Naive thymus-derived CD8-positive, alpha-beta T cell (primary cell): ENCODE results near the gene UROS. TPM values are rescaled to one million over a fixed set of nuclear protein-coding genes. Genes with fewer than 3 reads are reported as not detected.

Experiments
- ATAC-seq, 2 donors: fragments of 150-1000 bp; cut with Tn5 transposase in 1 of 2; sonication (Bioruptor Pico), chemical (Tn5 transposase) in 1 of 2; 1 replicate in 1 of 2; 2 replicates in 1 of 2; pipeline ENCODE4 v1.10.0; 2021; ENCODE audit warnings: mild to moderate bottlenecking in 2 of 2, moderate library complexity in 2 of 2
- POLR2A ChIA-PET: fragments of 350-600 bp; sonication (Branson Sonifier 250); formaldehyde crosslinking; loops from one replicate; lab custom pipeline; 2021; ENCODE audit warnings: antibody characterized with exemption; lab: Charles Lee
- DNase-seq, 10 donors: peaks; one replicate each; pipeline versions ENCODE4 v3.0.0 to v3.0.0-alpha.2; 2020 to 2022
- H3K27ac Mint-ChIP-seq, 10 donors: one replicate each; pipeline ENCODE4 v1.8.0; 2020 to 2022; ENCODE audit warnings: mild to moderate bottlenecking in 10 of 10, mixed read lengths in 10 of 10, moderate library complexity in 4 of 10, inconsistent platforms in 1 of 10
- H3K27me3 Mint-ChIP-seq, 5 donors: one replicate each; pipeline ENCODE4 v1.8.0; 2021 to 2022; ENCODE audit warnings: mixed read lengths in 5 of 5
- H3K36me3 Mint-ChIP-seq, 3 donors: one replicate each; pipeline ENCODE4 v1.8.0; 2020 to 2022; ENCODE audit warnings: mixed read lengths in 3 of 3, mild to moderate bottlenecking in 2 of 3, inconsistent platforms in 1 of 3
- H3K4me1 Mint-ChIP-seq, 4 donors: one replicate each; pipeline ENCODE4 v1.8.0; 2021 to 2022; ENCODE audit warnings: mixed read lengths in 4 of 4
- H3K4me3 Mint-ChIP-seq, 10 donors: one replicate each; pipeline ENCODE4 v1.8.0; 2020 to 2022; ENCODE audit warnings: mild to moderate bottlenecking in 10 of 10, mixed read lengths in 10 of 10, moderate library complexity in 6 of 10, inconsistent platforms in 1 of 10
- H3K9me3 Mint-ChIP-seq, 9 donors: one replicate each; pipeline ENCODE4 v1.8.0; 2020 to 2022; ENCODE audit warnings: mixed read lengths in 9 of 9, mild to moderate bottlenecking in 3 of 9, inconsistent platforms in 1 of 9, moderate library complexity in 1 of 9
- polyA plus RNA-seq, 3 donors: library from polyadenylated mRNA; unstranded; fragments of 300-500 nt; fragmentation: Illumina TruSeq; gene quantifications; one replicate each; pipeline ENCODE4 v1.2.3, GENCODE V29; 2021
- total RNA-seq, 8 experiments: library from RNA in 2 of 8; stranded (reverse) in 2 of 8; gene quantifications; one replicate each; pipeline ENCODE4 v1.2.3 and lab custom pipeline; 2021 to 2026

Gene UROS
- total and polyA plus RNA-seq, 5 experiments from 2014 or later = 37.8 to 71.8 (median 62.2) TPM

- ATAC-seq = no peak
- POLR2A ChIA-PET = interaction anchor here (1.0 kb wide), 1 partner anchor 25 kb away, joined by 3 read pairs; the partner anchor contains the start of genes BCCIP and UROS
- peaks cover 0 to 64% (median 5%) of the 10 kb centered on the region in 3 donors for H3K36me3 Mint-ChIP-seq
- no peak for DNase-seq
- H3K4me1 Mint-ChIP-seq = no peaks in the 10 kb centered on the region
- no peak overlapping the region for H3K4me3 Mint-ChIP-seq
- H3K27ac Mint-ChIP-seq = peak overlapping the region in 3 of 10 donors; percentile 13 to 51 (median 33)
- H3K27me3 Mint-ChIP-seq = no peaks in the 10 kb centered on the region
- no peaks in the 10 kb centered on the region for H3K9me3 Mint-ChIP-seq
Measured at GRCh38 chr10:125797994-125798662, 24.9 kb downstream of the UROS start.

- no peak overlapping the region for H3K4me3 Mint-ChIP-seq
- ATAC-seq = no peak
- POLR2A ChIA-PET = interaction anchor here (1.0 kb wide), 1 partner anchor 26 kb away, joined by 3 read pairs; the partner anchor contains the start of genes BCCIP and UROS
- no peak for DNase-seq
- peaks cover 0 to 68% (median 6%) of the 10 kb centered on the region in 3 donors for H3K36me3 Mint-ChIP-seq
- peaks cover 0 to 1% (median 0%) of the 10 kb centered on the region in 4 donors for H3K4me1 Mint-ChIP-seq
- no peaks in the 10 kb centered on the region for H3K27me3 Mint-ChIP-seq
- no peaks in the 10 kb centered on the region for H3K9me3 Mint-ChIP-seq
- no peak overlapping the region for H3K27ac Mint-ChIP-seq
Measured at GRCh38 chr10:125797424-125797823, 25.6 kb downstream of the UROS start.

- ATAC-seq (no peak), DNase-seq (no peak)
- no peaks in the 10 kb centered on the region for H3K9me3 Mint-ChIP-seq
- POLR2A ChIA-PET = no interaction called here
- H3K27ac Mint-ChIP-seq = peak overlapping the region in 5 of 10 donors; percentile 23 to 77 (median 45)
- peaks cover 0 to 4% (median 0%) of the 10 kb centered on the region in 4 donors for H3K4me1 Mint-ChIP-seq
- no peak overlapping the region for H3K4me3 Mint-ChIP-seq
- peaks cover 0 to 67% (median 6%) of the 10 kb centered on the region in 3 donors for H3K36me3 Mint-ChIP-seq
- no peaks in the 10 kb centered on the region for H3K27me3 Mint-ChIP-seq
Measured at GRCh38 chr10:125795637-125796190, 27.3 kb downstream of the UROS start.

- Mint-ChIP-seq H3K27ac (no peak overlapping the region), H3K4me3 (no peak overlapping the region), H3K4me1 (peaks cover 0 to 4% (median 0%) of the 10 kb centered on the region in 4 donors), H3K9me3 (no peaks in the 10 kb centered on the region), H3K36me3 (peaks cover 0 to 65% (median 4%) of the 10 kb centered on the region in 3 donors), H3K27me3 (no peaks in the 10 kb centered on the region)
- DNase-seq (no peak), ATAC-seq (no peak)
- POLR2A ChIA-PET = interaction anchor here (0.6 kb wide), 1 partner anchor 71 kb away, joined by 3 read pairs; no protein-coding TSS in a partner anchor
Measured at GRCh38 chr10:125795128-125795527, 27.9 kb downstream of the UROS start.

- Mint-ChIP-seq H3K4me1 (peaks cover 10 to 21% (median 14%) of the 10 kb centered on the region in 4 donors), H3K9me3 (no peaks in the 10 kb centered on the region), H3K27ac (peak overlapping the region in 5 of 10 donors; percentile 22 to 60 (median 52)), H3K36me3 (peaks cover 0 to 50% (median 4%) of the 10 kb centered on the region in 3 donors), H3K27me3 (no peaks in the 10 kb centered on the region), H3K4me3 (no peak overlapping the region)
- no peak for ATAC-seq
- DNase-seq = no peak
- POLR2A ChIA-PET = no interaction called here
Measured at GRCh38 chr10:125792342-125793300, 30.4 kb downstream of the UROS start.

GRCh38 chr10:125788156-125789034, 34.7 kb downstream of the UROS start:
- no peaks in the 10 kb centered on the region for H3K27me3 Mint-ChIP-seq
- DNase-seq (no peak), ATAC-seq (peak; percentile 25 to 65)
- H3K4me1 Mint-ChIP-seq = peaks cover 16 to 31% (median 24%) of the 10 kb centered on the region in 4 donors
- peak overlapping the region in 5 of 10 donors; percentile 24 to 56 (median 42) for H3K4me3 Mint-ChIP-seq
- peaks cover 4 to 19% (median 10%) of the 10 kb centered on the region in 3 donors for H3K36me3 Mint-ChIP-seq
- H3K9me3 Mint-ChIP-seq = no peaks in the 10 kb centered on the region
- peak overlapping the region; percentile 40 to 96 (median 83) for H3K27ac Mint-ChIP-seq
- POLR2A ChIA-PET = interaction anchor here (1.9 kb wide), 1 partner anchor 35 kb away, joined by 5 read pairs; the partner anchor contains the start of genes BCCIP and UROS

GRCh38 chr10:125785791-125786190, 37.3 kb downstream of the UROS start:
- ATAC-seq (no peak), DNase-seq (no peak)
- Mint-ChIP-seq H3K4me1 (peaks cover 19 to 31% (median 22%) of the 10 kb centered on the region in 4 donors), H3K27ac (peak overlapping the region in 1 of 10 donors; percentile 59), H3K36me3 (peaks cover 0 to 7% (median 4%) of the 10 kb centered on the region in 3 donors), H3K4me3 (no peak overlapping the region), H3K27me3 (no peaks in the 10 kb centered on the region), H3K9me3 (no peaks in the 10 kb centered on the region)
- POLR2A ChIA-PET = interaction anchor here (0.6 kb wide), 1 partner anchor 36 kb away, joined by 5 read pairs; no protein-coding TSS in a partner anchor

GRCh38 chr10:125783957-125784356, 39.1 kb downstream of the UROS start:
- Mint-ChIP-seq H3K9me3 (no peaks in the 10 kb centered on the region), H3K4me3 (no peak overlapping the region), H3K27me3 (peaks cover 0 to 4% (median 0%) of the 10 kb centered on the region in 5 donors), H3K27ac (no peak overlapping the region), H3K4me1 (peaks cover 17 to 24% (median 22%) of the 10 kb centered on the region in 4 donors), H3K36me3 (peaks cover 0 to 7% (median 4%) of the 10 kb centered on the region in 3 donors)
- DNase-seq (no peak), ATAC-seq (no peak)
- POLR2A ChIA-PET = no interaction called here

GRCh38 chr10:125783408-125783807, 39.6 kb downstream of the UROS start:
- Mint-ChIP-seq H3K27ac (no peak overlapping the region), H3K9me3 (no peaks in the 10 kb centered on the region), H3K36me3 (peaks cover 0 to 7% (median 4%) of the 10 kb centered on the region in 3 donors), H3K4me1 (peaks cover 13 to 19% (median 17%) of the 10 kb centered on the region in 4 donors), H3K27me3 (peaks cover 0 to 5% (median 0%) of the 10 kb centered on the region in 5 donors), H3K4me3 (no peak overlapping the region)
- DNase-seq (no peak), ATAC-seq (no peak)
- POLR2A ChIA-PET = no interaction called here

GRCh38 chr10:125782616-125783015, 40.4 kb downstream of the UROS start:
- peaks cover 0 to 7% (median 4%) of the 10 kb centered on the region in 3 donors for H3K36me3 Mint-ChIP-seq
- POLR2A ChIA-PET = no interaction called here
- peaks cover 0 to 13% (median 6%) of the 10 kb centered on the region in 5 donors for H3K27me3 Mint-ChIP-seq
- peaks cover 8 to 13% (median 11%) of the 10 kb centered on the region in 4 donors for H3K4me1 Mint-ChIP-seq
- H3K27ac Mint-ChIP-seq = peak overlapping the region in 2 of 10 donors; percentile 2 to 45
- H3K4me3 Mint-ChIP-seq = no peak overlapping the region
- ATAC-seq = no peak
- H3K9me3 Mint-ChIP-seq = no peaks in the 10 kb centered on the region
- no peak for DNase-seq

GRCh38 chr10:125782054-125782453, 41.0 kb downstream of the UROS start:
- H3K27ac Mint-ChIP-seq = peak overlapping the region in 2 of 10 donors; percentile 45 to 47

More at GRCh38 chr10:125782054-125782453, 41.0 kb downstream of the UROS start:
- no peak for ATAC-seq
- DNase-seq = no peak
- Mint-ChIP-seq H3K4me1 (peaks cover 3 to 9% (median 5%) of the 10 kb centered on the region in 4 donors), H3K27me3 (peaks cover 0 to 13% (median 7%) of the 10 kb centered on the region in 5 donors), H3K36me3 (peaks cover 0 to 7% (median 4%) of the 10 kb centered on the region in 3 donors), H3K4me3 (no peak overlapping the region), H3K9me3 (no peaks in the 10 kb centered on the region)
- POLR2A ChIA-PET = no interaction called here
